Suprapubic skin (tissue), 4 donors: ENCODE measurements around the gene CYP39A1. TPM values are rescaled to one million over a fixed set of nuclear protein-coding genes. Genes with fewer than 3 reads are reported as not detected.

Experiments used
- DNase-seq, 2 donors: peaks; one replicate each; pipeline ENCODE4 v3.0.0-alpha.2; 2019; ENCODE audit warnings: low spot score in 2 of 2
- H3K27ac ChIP-seq: fragments of 200-600 bp; sonication (generic); one replicate; pipeline ENCODE4 v1.5.1; 2019
- H3K27me3 ChIP-seq: fragments of 200-600 bp; sonication (generic); one replicate; pipeline ENCODE4 v1.5.1; 2019
- H3K36me3 ChIP-seq: fragments of 200-600 bp; sonication (generic); one replicate; pipeline ENCODE4 v1.5.1; 2019
- H3K4me1 ChIP-seq: fragments of 200-600 bp; sonication (generic); one replicate; pipeline ENCODE4 v1.5.1; 2019
- H3K4me3 ChIP-seq: fragments of 200-600 bp; sonication (generic); one replicate; pipeline ENCODE4 v1.5.1; 2019; ENCODE audit warnings: mild to moderate bottlenecking
- H3K9me3 ChIP-seq: fragments of 200-600 bp; sonication (generic); one replicate; pipeline ENCODE4 v1.5.1; 2019
- EP300 ChIP-seq: sonication (generic); formaldehyde crosslinking; IDR thresholded peaks from one replicate; pipeline ENCODE4 v1.6.1; 2017; ENCODE audit warnings: antibody characterized with exemption
- POLR2A ChIP-seq, 2 donors: fragments of 450-650 bp; IDR thresholded peaks; one replicate each; pipeline ENCODE4 v1.6.1; 2017; ENCODE audit warnings: antibody characterized with exemption in 2 of 2, mild to moderate bottlenecking in 2 of 2, moderate library complexity in 2 of 2
- POLR2AphosphoS5 ChIP-seq, 3 donors: sonication (generic); formaldehyde crosslinking; IDR thresholded peaks; one replicate each; pipeline ENCODE4 v1.6.1; 2017; ENCODE audit warnings: antibody characterized with exemption in 3 of 3
- WGBS: methylation state at CpG from one replicate; pipeline ENCODE4 v1.1.5; 2018; 5-methylcytosine and 5-hydroxymethylcytosine counted together
- total RNA-seq, 4 donors: library from RNA; depleted of rRNA; stranded (reverse); fragments of >200 nt; gene quantifications; one replicate each; pipeline ENCODE4 v1.1.0, GENCODE V29; 2016
- TF ChIP-seq, protein P1 (sequence below), 2 donors: fragments of 200-600 bp in 1 of 2; fragments of 450-650 bp in 1 of 2; sonication (generic) in 1 of 2; IDR thresholded peaks; one replicate each; pipeline ENCODE4 v1.5.1; 2016 to 2019; ENCODE audit warnings: antibody characterized with exemption in 2 of 2, mild to moderate bottlenecking in 1 of 2, moderate library complexity in 1 of 2

The CYP39A1 gene
- total RNA-seq, 4 donors from 2014 or later = 20.0 to 46.4 (median 33.1) TPM

DNA sequence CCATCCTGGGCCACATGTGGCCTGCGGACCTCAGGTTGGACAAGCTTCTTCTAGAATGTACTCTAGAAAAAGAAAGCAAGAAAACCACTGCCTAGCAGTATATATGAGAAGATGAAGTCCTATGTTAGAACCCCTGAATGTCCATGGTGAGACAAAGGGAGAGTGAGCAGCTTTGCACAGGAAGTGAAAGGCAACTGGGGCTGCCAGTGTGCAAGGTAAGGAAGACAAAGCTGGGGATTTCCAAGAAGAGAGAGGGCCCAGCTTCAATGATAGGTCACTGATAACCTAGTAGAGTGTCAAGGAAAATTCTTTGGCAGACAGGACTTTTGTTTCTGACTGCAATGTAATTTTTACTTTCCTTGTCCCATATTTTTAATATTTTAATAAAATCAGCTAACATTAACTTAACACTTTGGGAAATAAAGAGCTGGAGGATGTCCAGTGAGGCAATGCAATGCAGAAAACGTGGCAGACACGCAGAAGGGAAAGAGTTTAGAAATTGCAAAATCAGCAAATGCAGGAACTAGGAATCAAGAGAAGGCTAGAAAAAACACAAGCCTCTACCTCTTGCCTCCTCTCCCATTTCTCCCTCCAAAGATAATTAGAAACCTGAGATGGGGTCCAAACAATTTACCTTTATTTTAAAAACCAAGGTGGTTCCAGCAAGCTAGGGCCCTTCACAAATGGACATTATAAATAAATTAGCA lies 47.4 kb downstream of the CYP39A1 start:
- H3K4me3 ChIP-seq = no peak overlapping the region
- TF ChIP-seq POLR2A (IDR thresholded peaks at IDR 0.05) (no peak), POLR2AphosphoS5 (IDR thresholded peaks at IDR 0.05) (no peak), EP300 (no peak)
- TF ChIP-seq, protein P1, sequence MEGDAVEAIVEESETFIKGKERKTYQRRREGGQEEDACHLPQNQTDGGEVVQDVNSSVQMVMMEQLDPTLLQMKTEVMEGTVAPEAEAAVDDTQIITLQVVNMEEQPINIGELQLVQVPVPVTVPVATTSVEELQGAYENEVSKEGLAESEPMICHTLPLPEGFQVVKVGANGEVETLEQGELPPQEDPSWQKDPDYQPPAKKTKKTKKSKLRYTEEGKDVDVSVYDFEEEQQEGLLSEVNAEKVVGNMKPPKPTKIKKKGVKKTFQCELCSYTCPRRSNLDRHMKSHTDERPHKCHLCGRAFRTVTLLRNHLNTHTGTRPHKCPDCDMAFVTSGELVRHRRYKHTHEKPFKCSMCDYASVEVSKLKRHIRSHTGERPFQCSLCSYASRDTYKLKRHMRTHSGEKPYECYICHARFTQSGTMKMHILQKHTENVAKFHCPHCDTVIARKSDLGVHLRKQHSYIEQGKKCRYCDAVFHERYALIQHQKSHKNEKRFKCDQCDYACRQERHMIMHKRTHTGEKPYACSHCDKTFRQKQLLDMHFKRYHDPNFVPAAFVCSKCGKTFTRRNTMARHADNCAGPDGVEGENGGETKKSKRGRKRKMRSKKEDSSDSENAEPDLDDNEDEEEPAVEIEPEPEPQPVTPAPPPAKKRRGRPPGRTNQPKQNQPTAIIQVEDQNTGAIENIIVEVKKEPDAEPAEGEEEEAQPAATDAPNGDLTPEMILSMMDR (IDR thresholded peaks at IDR 0.05) = no peak
- H3K27me3 ChIP-seq = no peaks in the 10 kb centered on the region
- H3K9me3 ChIP-seq = no peaks in the 10 kb centered on the region
- no peaks in the 10 kb centered on the region for H3K4me1 ChIP-seq
- no peak overlapping the region for H3K27ac ChIP-seq
- WGBS = 92% methylated on average over 3 of the region's 3 CpGs
- no peak for DNase-seq
- H3K36me3 ChIP-seq = no peaks in the 10 kb centered on the region

DNA sequence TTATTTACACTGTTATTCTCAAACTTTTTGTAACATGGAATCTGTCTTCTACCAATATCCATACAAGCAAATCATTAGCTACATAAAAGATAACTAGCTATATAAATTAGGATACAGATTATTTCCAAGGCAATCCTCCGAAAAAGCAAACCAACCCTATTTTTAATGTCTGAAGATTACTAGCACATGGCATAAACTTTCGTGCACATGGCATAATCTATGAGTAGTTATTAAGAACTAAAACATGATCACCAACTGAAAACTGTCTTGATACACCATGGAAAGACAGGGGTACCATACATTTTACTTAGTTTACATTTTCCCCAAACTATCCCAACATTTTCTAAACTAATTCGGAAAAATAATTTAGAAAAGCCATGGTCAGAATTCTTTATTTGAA lies 54.4 kb downstream of the CYP39A1 start:
- no peak overlapping the region for H3K27ac ChIP-seq
- H3K9me3 ChIP-seq = no peaks in the 10 kb centered on the region
- no peaks in the 10 kb centered on the region for H3K27me3 ChIP-seq
- no peak for DNase-seq
- 92% methylated on average over 3 of the region's 3 CpGs for WGBS
- no peak overlapping the region for H3K4me3 ChIP-seq
- H3K4me1 ChIP-seq = no peaks in the 10 kb centered on the region
- H3K36me3 ChIP-seq = peaks cover 4% of the 10 kb centered on the region
- no peak for TF ChIP-seq POLR2A (IDR thresholded peaks at IDR 0.05)
- TF ChIP-seq, protein P1 (IDR thresholded peaks at IDR 0.05) = no peak

DNA sequence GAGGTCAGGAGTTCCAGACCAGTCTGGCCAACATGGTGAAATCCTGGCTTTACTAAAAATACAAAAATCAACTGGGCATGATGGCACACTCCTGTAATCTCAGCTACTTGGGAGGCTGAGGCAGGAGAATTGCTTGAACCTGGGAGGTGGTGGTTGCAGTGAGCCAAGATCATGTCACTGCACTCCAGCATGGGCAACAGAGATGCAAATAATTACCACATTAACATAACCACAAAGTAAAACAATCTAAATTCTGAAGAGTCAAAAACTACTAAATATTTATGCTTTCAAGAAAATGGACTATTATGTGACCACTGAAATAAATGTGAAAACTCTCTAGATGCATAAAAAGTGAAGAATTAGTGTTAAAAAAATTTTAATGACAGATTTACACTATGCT lies 59.9 kb downstream of the CYP39A1 start:
- TF ChIP-seq EP300 (no peak), POLR2AphosphoS5 (IDR thresholded peaks at IDR 0.05) (no peak), POLR2A (IDR thresholded peaks at IDR 0.05) (no peak)
- TF ChIP-seq, protein P1 (IDR thresholded peaks at IDR 0.05) = no peak
- H3K27me3 ChIP-seq = no peaks in the 10 kb centered on the region
- no peak overlapping the region for H3K27ac ChIP-seq
- no peak for DNase-seq
- no peaks in the 10 kb centered on the region for H3K9me3 ChIP-seq
- no peaks in the 10 kb centered on the region for H3K4me1 ChIP-seq
- H3K4me3 ChIP-seq = no peak overlapping the region
- peaks cover 4% of the 10 kb centered on the region for H3K36me3 ChIP-seq

DNA sequence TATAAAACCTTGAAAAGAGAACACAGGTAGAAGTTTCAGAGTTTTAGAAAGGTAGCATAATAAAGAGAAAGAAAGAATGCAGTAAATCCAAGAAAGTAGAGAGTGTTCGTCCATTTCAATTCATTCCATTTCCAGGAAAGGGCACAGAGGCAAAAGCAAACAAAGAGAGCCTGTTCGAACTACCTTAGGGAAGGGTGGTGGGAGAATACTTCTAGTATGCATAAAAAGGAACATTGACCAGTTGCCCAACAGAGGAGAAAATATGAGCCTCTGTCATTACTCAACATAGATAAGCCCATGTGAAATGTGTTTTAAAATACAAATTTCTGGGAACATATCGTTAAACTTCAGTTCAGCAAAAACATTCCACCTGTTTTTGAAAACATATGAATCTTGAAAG lies 60.6 kb downstream of the CYP39A1 start:
- TF ChIP-seq, protein P1 (IDR thresholded peaks at IDR 0.05) = no peak
- TF ChIP-seq POLR2AphosphoS5 (IDR thresholded peaks at IDR 0.05) = no peak
- TF ChIP-seq POLR2A (IDR thresholded peaks at IDR 0.05) = no peak
- TF ChIP-seq EP300 = no peak
- no peak overlapping the region for H3K27ac ChIP-seq
- H3K9me3 ChIP-seq = no peaks in the 10 kb centered on the region
- peaks cover 4% of the 10 kb centered on the region for H3K36me3 ChIP-seq
- no peak for DNase-seq
- no peaks in the 10 kb centered on the region for H3K4me1 ChIP-seq
- no peak overlapping the region for H3K4me3 ChIP-seq
- no peaks in the 10 kb centered on the region for H3K27me3 ChIP-seq
- 90% methylated on average over 3 of the region's 3 CpGs for WGBS

DNA sequence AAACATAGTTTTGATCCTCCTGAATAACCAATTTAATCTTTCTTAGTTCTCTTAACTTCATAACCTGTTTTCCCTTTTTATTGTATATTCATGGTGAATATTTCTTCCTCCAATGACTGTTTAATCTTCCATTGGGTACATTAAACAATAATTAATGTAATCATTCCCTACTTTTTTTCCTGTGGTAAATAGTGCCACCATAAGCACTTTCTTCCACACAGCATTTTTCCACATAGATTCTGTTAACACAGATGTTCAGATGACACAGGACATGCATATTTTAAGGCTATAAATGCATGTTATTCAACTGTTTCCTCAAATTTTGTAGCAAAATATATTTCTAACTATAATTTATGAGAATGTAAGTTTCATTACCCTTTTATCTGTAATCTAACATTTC lies 61.9 kb downstream of the CYP39A1 start:
- Histone ChIP-seq H3K27ac (no peak overlapping the region), H3K4me1 (no peaks in the 10 kb centered on the region), H3K36me3 (no peaks in the 10 kb centered on the region), H3K9me3 (no peaks in the 10 kb centered on the region), H3K27me3 (no peaks in the 10 kb centered on the region), H3K4me3 (no peak overlapping the region)
- TF ChIP-seq EP300 = no peak
- TF ChIP-seq POLR2A (IDR thresholded peaks at IDR 0.05) = no peak
- no peak for TF ChIP-seq POLR2AphosphoS5 (IDR thresholded peaks at IDR 0.05)
- TF ChIP-seq, protein P1 (IDR thresholded peaks at IDR 0.05) = no peak
- DNase-seq = no peak
